CD14-positive monocyte (primary cell): ENCODE measurements around the gene FBN1. TPM values are rescaled to one million over a fixed set of nuclear protein-coding genes. Genes with fewer than 3 reads are reported as not detected.

Source experiments
- DNase-seq, 3 donors: peaks; one replicate each; pipeline ENCODE4 v3.0.0-alpha.2; 2011 to 2022
- H2AFZ ChIP-seq: 2 replicates; pipeline ENCODE4 v1.6.0; 2012; ENCODE audit warnings: mild to moderate bottlenecking, low read depth, low read length, inconsistent platforms; ENCODE audit not compliant: insufficient read depth, poor library complexity, severe bottlenecking
- H3K27ac ChIP-seq, 2 donors: 1 replicate in 1 of 2; 2 replicates in 1 of 2; pipeline ENCODE4 v1.5.1; 2012 to 2013; ENCODE audit warnings: low read length in 2 of 2, control low read depth in 1 of 2, inconsistent platforms in 1 of 2, low read depth in 1 of 2, mild to moderate bottlenecking in 1 of 2
- H3K27me3 ChIP-seq, 2 donors: one replicate each; pipeline versions ENCODE4 v1.6.0 to v1.6.1; 2011 to 2013; ENCODE audit warnings: low read length in 2 of 2; ENCODE audit not compliant: control insufficient read depth in 2 of 2, insufficient read depth in 2 of 2
- H3K36me3 ChIP-seq, 2 donors: replicated peaks in 1 of 2; 1 replicate in 1 of 2; 2 replicates in 1 of 2; pipeline versions ENCODE4 v1.5.1 to v1.6.1; 2012 to 2013; ENCODE audit warnings: low read length in 2 of 2, control low read depth in 1 of 2, inconsistent platforms in 1 of 2, mild to moderate bottlenecking in 1 of 2; ENCODE audit not compliant: insufficient read depth in 2 of 2, control insufficient read depth in 1 of 2
- H3K4me1 ChIP-seq, 2 donors: 1 replicate in 1 of 2; 2 replicates in 1 of 2; pipeline versions ENCODE4 v1.5.1 to v1.6.1; 2012 to 2013; ENCODE audit warnings: low read length in 2 of 2, control low read depth in 1 of 2, inconsistent platforms in 1 of 2, mild to moderate bottlenecking in 1 of 2, moderate library complexity in 1 of 2; ENCODE audit not compliant: insufficient read depth in 2 of 2, control insufficient read depth in 1 of 2
- H3K4me2 ChIP-seq: replicated peaks from 2 replicates; pipeline ENCODE3; 2012; ENCODE audit warnings: low read length, moderate library complexity, mild to moderate bottlenecking; ENCODE audit not compliant: poor library complexity, severe bottlenecking; ENCODE audit errors: extremely low read depth
- H3K4me3 ChIP-seq, 3 experiments: fragments of 200-600 bp in 1 of 3; sonication (generic) in 1 of 3; replicated peaks in 1 of 3; 1 replicate in 2 of 3; 2 replicates in 1 of 3; pipeline ENCODE4 v1.5.1; 2011 to 2013; ENCODE audit warnings: low read length in 3 of 3, mild to moderate bottlenecking in 3 of 3, control low read depth in 2 of 3, low read depth in 2 of 3, inconsistent platforms in 1 of 3, moderate library complexity in 1 of 3
- H3K79me2 ChIP-seq: 2 replicates; pipeline ENCODE4 v1.6.0; 2012; ENCODE audit warnings: mild to moderate bottlenecking, control low read depth, inconsistent platforms, low read length, moderate library complexity; ENCODE audit not compliant: insufficient read depth
- H3K9ac ChIP-seq: 2 replicates; pipeline ENCODE4 v1.6.0; 2017; ENCODE audit warnings: low read length, mild to moderate bottlenecking; ENCODE audit not compliant: insufficient read depth, poor library complexity, severe bottlenecking
- H3K9me3 ChIP-seq, 2 donors: replicated peaks in 1 of 2; 1 replicate in 1 of 2; 2 replicates in 1 of 2; pipeline versions ENCODE4 v1.5.1 to v1.6.1; 2012 to 2013; ENCODE audit warnings: low read length in 2 of 2, control low read depth in 1 of 2; ENCODE audit not compliant: control insufficient read depth in 1 of 2, insufficient read depth in 1 of 2
- H4K20me1 ChIP-seq: 2 replicates; pipeline ENCODE4 v1.6.0; 2012; ENCODE audit warnings: mild to moderate bottlenecking, low read length, control low read depth, moderate library complexity; ENCODE audit not compliant: insufficient read depth
- H3K27ac Mint-ChIP-seq, 7 donors: one replicate each; pipeline ENCODE4 v1.8.0; 2020; ENCODE audit warnings: mild to moderate bottlenecking in 7 of 7, mixed read lengths in 7 of 7, moderate library complexity in 6 of 7, inconsistent platforms in 2 of 7
- H3K27me3 Mint-ChIP-seq, 3 donors: one replicate each; pipeline ENCODE4 v1.8.0; 2021 to 2022; ENCODE audit warnings: low read depth in 3 of 3, mild to moderate bottlenecking in 3 of 3, mixed read lengths in 3 of 3, moderate library complexity in 3 of 3, inconsistent platforms in 1 of 3
- H3K36me3 Mint-ChIP-seq, 2 donors: one replicate each; pipeline ENCODE4 v1.8.0; 2020; ENCODE audit warnings: mixed read lengths in 2 of 2, inconsistent platforms in 1 of 2, mild to moderate bottlenecking in 1 of 2
- H3K4me1 Mint-ChIP-seq: one replicate; pipeline ENCODE4 v1.8.0; 2020; ENCODE audit warnings: mild to moderate bottlenecking, mixed read lengths
- H3K4me3 Mint-ChIP-seq, 2 donors: one replicate each; pipeline ENCODE4 v1.8.0; 2020; ENCODE audit warnings: mild to moderate bottlenecking in 2 of 2, mixed read lengths in 2 of 2, moderate library complexity in 1 of 2
- H3K9me3 Mint-ChIP-seq, 7 donors: one replicate each; pipeline ENCODE4 v1.8.0; 2020 to 2022; ENCODE audit warnings: mixed read lengths in 7 of 7, mild to moderate bottlenecking in 6 of 7, moderate library complexity in 6 of 7, inconsistent platforms in 2 of 7
- CTCF ChIP-seq: fragments of 200-600 bp; IDR thresholded peaks from one replicate; pipeline ENCODE4 v1.8.0; 2022; ENCODE audit warnings: antibody characterized with exemption, mild to moderate bottlenecking
- WGBS: methylation state at CpG from one replicate; pipeline ENCODE4 v1.1.5; 2013; ENCODE audit warnings: missing lambda C conversion rate; ENCODE audit not compliant: insufficient coverage; 5-methylcytosine and 5-hydroxymethylcytosine counted together
- intact Hi-C, 2 donors: fragments of 100-400 bp; cut with micrococcal nuclease; formaldehyde crosslinking; loops; one replicate each; pipeline versions ENCODE4 v1.15.0 to v1.15.1; 2023
- polyA plus RNA-seq, 3 donors: library from polyadenylated mRNA; depleted of rRNA in 1 of 3; unstranded in 2 of 3; stranded (reverse) in 1 of 3; fragments of 300-500 nt in 2 of 3; fragments of >200 nt in 1 of 3; fragmentation: Illumina TruSeq in 2 of 3; gene quantifications; 1 replicate in 2 of 3; 2 replicates in 1 of 3; pipeline ENCODE4 v1.2.3, GENCODE V29; 2012 to 2021

Gene FBN1
- polyA plus RNA-seq, 3 donors, result 0.29 TPM; not detected in 2

- no peak overlapping the region for H3K4me3 Mint-ChIP-seq
- H3K9me3 Mint-ChIP-seq, result peaks cover 0 to 2% (median 0%) of the 10 kb centered on the region in 7 donors
Observed at GRCh38 chr15:48396020-48396419, 249.5 kb downstream of the FBN1 start.

GRCh38 chr15:48395521-48396011 is 249.9 kb downstream of the FBN1 start:
- Mint-ChIP-seq H3K9me3 (no peaks in the 10 kb centered on the region), H3K4me3 (no peak overlapping the region), H3K27me3 (peaks cover 0 to 3% (median 0%) of the 10 kb centered on the region in 3 donors), H3K4me1 (no peaks in the 10 kb centered on the region), H3K36me3 (no peaks in the 10 kb centered on the region), H3K27ac (no peak overlapping the region)
- no peak for DNase-seq
- Histone ChIP-seq H3K27ac (no peak overlapping the region), H4K20me1 (no peaks in the 10 kb centered on the region), H3K9me3 (no peaks in the 10 kb centered on the region), H3K9ac (no peak overlapping the region), H3K79me2 (no peaks in the 10 kb centered on the region), H2AFZ (no peak overlapping the region), H3K4me2 (no peak overlapping the region), H3K4me3 (no peak overlapping the region), H3K4me1 (no peaks in the 10 kb centered on the region), H3K36me3 (no peaks in the 10 kb centered on the region), H3K27me3 (no peaks in the 10 kb centered on the region)
- TF ChIP-seq CTCF, result no peak
- 100% methylated on average over 2 of the region's 5 CpGs for WGBS
- intact Hi-C loops, result no loop called here

More at GRCh38 chr15:48396020-48396419, 249.5 kb downstream of the FBN1 start:
- Mint-ChIP-seq H3K36me3 (no peaks in the 10 kb centered on the region), H3K4me1 (no peaks in the 10 kb centered on the region), H3K27me3 (peaks cover 0 to 3% (median under 1%) of the 10 kb centered on the region in 3 donors), H3K27ac (no peak overlapping the region)
- Histone ChIP-seq H3K4me1 (no peaks in the 10 kb centered on the region), H3K9me3 (no peaks in the 10 kb centered on the region), H3K4me3 (no peak overlapping the region), H3K27me3 (no peaks in the 10 kb centered on the region), H4K20me1 (no peaks in the 10 kb centered on the region), H2AFZ (no peak overlapping the region), H3K27ac (no peak overlapping the region), H3K79me2 (no peaks in the 10 kb centered on the region), H3K4me2 (no peak overlapping the region), H3K9ac (no peak overlapping the region), H3K36me3 (no peaks in the 10 kb centered on the region)
- no peak for DNase-seq
- intact Hi-C loops, result no loop called here
- no peak for TF ChIP-seq CTCF
- 93% methylated on average over 2 of the region's 5 CpGs for WGBS
